ENCODE results near the gene LY6G6F. TPM values are rescaled to one million over a fixed set of nuclear protein-coding genes. Genes with fewer than 3 reads are reported as not detected.

LY6G6F gene
- total and polyA plus RNA-seq, 2 of the 13 experiments (the other 11 are each of a cell fraction or from before 2014, with no cell fraction given): not detected

- TF ChIP-seq ZNF747 (CRISPR knock-in tag; IDR thresholded peaks at IDR 0.05; ENCODE audit: borderline replicate concordance) (peak; percentile 94), ZSCAN31 (CRISPR knock-in tag; IDR thresholded peaks at IDR 0.05; ENCODE audit: low read depth) (peak; percentile 94), BCLAF1 (IDR thresholded peaks at IDR 0.05) (no peak), ZNF550 (CRISPR knock-in tag; IDR thresholded peaks at IDR 0.05; ENCODE audit: borderline replicate concordance) (0 out of 2 replicates have a peak, but pooled peaks have one; percentile 66), CHCHD3 (CRISPR knock-in tag; IDR thresholded peaks at IDR 0.05) (peak; percentile 99), ZNF256 (CRISPR knock-in tag; conservative IDR thresholded peaks at IDR 0.05) (peak; percentile 94), ZNF616 (CRISPR knock-in tag; IDR thresholded peaks at IDR 0.05; ENCODE audit: low read depth) (peak; percentile 98), ZNF788 (CRISPR knock-in tag; IDR thresholded peaks at IDR 0.05; ENCODE audit: borderline replicate concordance) (no peak; the same call in 1 of the 2 replicates), SP140L (CRISPR knock-in tag; IDR thresholded peaks at IDR 0.05; ENCODE audit: borderline replicate concordance) (no peak), MATR3 (CRISPR knock-in tag; IDR thresholded peaks at IDR 0.05) (no peak), ADNP (CRISPR knock-in tag; IDR thresholded peaks at IDR 0.05) (no peak), KAT2B (IDR thresholded peaks at IDR 0.05; ENCODE audit: borderline replicate concordance, low read depth, low read length) (no peak), FOXO1 (CRISPR knock-in tag; IDR thresholded peaks at IDR 0.05) (no peak; the same call in 1 of the 2 replicates)
These were observed 33.2 kb downstream of the LY6G6F start, which contains the start of gene MSH5 (continued) for GRCh38 chr6:31739639-31740396.
